ENCODE measurements around the gene KRCC1. TPM values are rescaled to one million over a fixed set of nuclear protein-coding genes. Genes with fewer than 3 reads are reported as not detected.

Gene KRCC1
- polyA plus RNA-seq, 3 donors: 10.8 to 31.6 (median 24.7) TPM

GRCh38 chr2:88087763-88088162, 32.2 kb upstream of the KRCC1 start:
- H3K4me1 Mint-ChIP-seq: peaks cover 16% of the 10 kb centered on the region
- no peak overlapping the region for H3K27ac ChIP-seq (ENCODE audit: low read depth in 1 of 2, low read length in 2 of 2)
- H3K9me3 ChIP-seq (replicated peaks in 1 of 2; ENCODE audit: control insufficient read depth in 1 of 2, insufficient read depth in 1 of 2, low read length in 2 of 2): no peaks in the 10 kb centered on the region
- no peaks in the 10 kb centered on the region for H3K36me3 ChIP-seq (replicated peaks in 1 of 2; ENCODE audit: control insufficient read depth in 1 of 2, insufficient read depth in 2 of 2, low read length in 2 of 2)
- H4K20me1 ChIP-seq (ENCODE audit: insufficient read depth, low read length): no peaks in the 10 kb centered on the region
- no peak overlapping the region for H3K4me3 Mint-ChIP-seq
- peaks cover 0 to 3% (median 0%) of the 10 kb centered on the region in 7 donors for H3K9me3 Mint-ChIP-seq
- no peaks in the 10 kb centered on the region for H3K79me2 ChIP-seq (ENCODE audit: insufficient read depth, low read length)
- H3K9ac ChIP-seq (ENCODE audit: insufficient read depth, low read length, poor library complexity, severe bottlenecking): no peak overlapping the region
- no peak overlapping the region for H3K4me2 ChIP-seq (replicated peaks; ENCODE audit: extremely low read depth, low read length, poor library complexity, severe bottlenecking)
- H3K27me3 ChIP-seq (ENCODE audit: control insufficient read depth in 2 of 2, insufficient read depth in 2 of 2, low read length in 2 of 2): no peaks in the 10 kb centered on the region
- no peak overlapping the region for H3K4me3 ChIP-seq (replicated peaks in 1 of 3; ENCODE audit: low read depth in 2 of 3, low read length in 3 of 3)
- TF ChIP-seq, protein P1, sequence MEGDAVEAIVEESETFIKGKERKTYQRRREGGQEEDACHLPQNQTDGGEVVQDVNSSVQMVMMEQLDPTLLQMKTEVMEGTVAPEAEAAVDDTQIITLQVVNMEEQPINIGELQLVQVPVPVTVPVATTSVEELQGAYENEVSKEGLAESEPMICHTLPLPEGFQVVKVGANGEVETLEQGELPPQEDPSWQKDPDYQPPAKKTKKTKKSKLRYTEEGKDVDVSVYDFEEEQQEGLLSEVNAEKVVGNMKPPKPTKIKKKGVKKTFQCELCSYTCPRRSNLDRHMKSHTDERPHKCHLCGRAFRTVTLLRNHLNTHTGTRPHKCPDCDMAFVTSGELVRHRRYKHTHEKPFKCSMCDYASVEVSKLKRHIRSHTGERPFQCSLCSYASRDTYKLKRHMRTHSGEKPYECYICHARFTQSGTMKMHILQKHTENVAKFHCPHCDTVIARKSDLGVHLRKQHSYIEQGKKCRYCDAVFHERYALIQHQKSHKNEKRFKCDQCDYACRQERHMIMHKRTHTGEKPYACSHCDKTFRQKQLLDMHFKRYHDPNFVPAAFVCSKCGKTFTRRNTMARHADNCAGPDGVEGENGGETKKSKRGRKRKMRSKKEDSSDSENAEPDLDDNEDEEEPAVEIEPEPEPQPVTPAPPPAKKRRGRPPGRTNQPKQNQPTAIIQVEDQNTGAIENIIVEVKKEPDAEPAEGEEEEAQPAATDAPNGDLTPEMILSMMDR (IDR thresholded peaks at IDR 0.05): no peak
- H2AFZ ChIP-seq (ENCODE audit: insufficient read depth, low read depth, low read length, poor library complexity, severe bottlenecking): no peak overlapping the region
- H3K27me3 Mint-ChIP-seq (ENCODE audit: low read depth in 3 of 3): peaks cover 0 to 4% (median 1%) of the 10 kb centered on the region in 3 donors
- no peak overlapping the region for H3K27ac Mint-ChIP-seq
- H3K36me3 Mint-ChIP-seq: no peaks in the 10 kb centered on the region
- peaks cover 7 to 9% of the 10 kb centered on the region in 2 donors for H3K4me1 ChIP-seq (ENCODE audit: control insufficient read depth in 1 of 2, insufficient read depth in 2 of 2, low read length in 2 of 2)
- intact Hi-C loops (cut with micrococcal nuclease): no loop called here
- DNase-seq: no peak
- 96% methylated on average over 9 of the region's 17 CpGs for WGBS (ENCODE audit: insufficient coverage)

DNA sequence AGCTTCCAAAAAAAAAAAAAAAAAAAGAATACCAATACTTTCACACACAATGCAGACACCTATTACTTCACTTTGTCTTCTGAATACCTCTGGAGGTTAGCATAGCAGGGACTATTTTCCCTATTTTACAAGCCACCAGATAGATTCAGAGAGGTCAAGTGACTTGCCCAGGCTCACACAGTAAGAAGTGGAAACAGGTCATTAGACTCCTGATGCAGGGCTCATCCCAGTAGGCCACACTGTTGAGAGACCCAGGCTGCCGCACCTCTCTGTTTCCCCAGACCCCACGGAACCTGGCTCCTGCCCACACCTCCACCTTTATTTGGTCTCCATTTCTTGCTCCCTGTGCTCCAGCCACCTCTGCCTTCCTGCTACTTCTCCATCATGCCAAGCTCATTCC, 31.5 kb upstream of the KRCC1 start:
- Histone ChIP-seq H3K9me3 (replicated peaks in 1 of 2; ENCODE audit: control insufficient read depth in 1 of 2, insufficient read depth in 1 of 2, low read length in 2 of 2) (no peaks in the 10 kb centered on the region), H3K9ac (ENCODE audit: insufficient read depth, low read length, poor library complexity, severe bottlenecking) (no peak overlapping the region), H4K20me1 (ENCODE audit: insufficient read depth, low read length) (no peaks in the 10 kb centered on the region), H3K36me3 (replicated peaks in 1 of 2; ENCODE audit: control insufficient read depth in 1 of 2, insufficient read depth in 2 of 2, low read length in 2 of 2) (no peaks in the 10 kb centered on the region), H3K4me2 (replicated peaks; ENCODE audit: extremely low read depth, low read length, poor library complexity, severe bottlenecking) (no peak overlapping the region), H3K27me3 (ENCODE audit: control insufficient read depth in 2 of 2, insufficient read depth in 2 of 2, low read length in 2 of 2) (no peaks in the 10 kb centered on the region), H2AFZ (ENCODE audit: insufficient read depth, low read depth, low read length, poor library complexity, severe bottlenecking) (no peak overlapping the region), H3K79me2 (ENCODE audit: insufficient read depth, low read length) (no peaks in the 10 kb centered on the region), H3K27ac (ENCODE audit: low read depth in 1 of 2, low read length in 2 of 2) (no peak overlapping the region), H3K4me3 (replicated peaks in 1 of 3; ENCODE audit: low read depth in 2 of 3, low read length in 3 of 3) (no peak overlapping the region), H3K4me1 (ENCODE audit: control insufficient read depth in 1 of 2, insufficient read depth in 2 of 2, low read length in 2 of 2) (peaks cover 2 to 3% of the 10 kb centered on the region in 2 donors)
- 94% methylated on average over 2 of the region's 2 CpGs for WGBS (ENCODE audit: insufficient coverage)
- Mint-ChIP-seq H3K4me1 (peaks cover 9% of the 10 kb centered on the region), H3K27me3 (ENCODE audit: low read depth in 3 of 3) (peaks cover 0 to 5% (median 1%) of the 10 kb centered on the region in 3 donors), H3K4me3 (no peak overlapping the region), H3K27ac (no peak overlapping the region), H3K36me3 (no peaks in the 10 kb centered on the region), H3K9me3 (peaks cover 0 to 3% (median 0%) of the 10 kb centered on the region in 7 donors)
- DNase-seq: no peak
- intact Hi-C loops (cut with micrococcal nuclease): no loop called here
- TF ChIP-seq, protein P1 (IDR thresholded peaks at IDR 0.05): no peak
